DMS53 (cell line): ENCODE results near the gene CD247.

Experiments used
- DNase-seq: peaks from one replicate; lab custom pipeline; 2025; lab: John Stamatoyannopoulos, UW

CD247 gene

DNA sequence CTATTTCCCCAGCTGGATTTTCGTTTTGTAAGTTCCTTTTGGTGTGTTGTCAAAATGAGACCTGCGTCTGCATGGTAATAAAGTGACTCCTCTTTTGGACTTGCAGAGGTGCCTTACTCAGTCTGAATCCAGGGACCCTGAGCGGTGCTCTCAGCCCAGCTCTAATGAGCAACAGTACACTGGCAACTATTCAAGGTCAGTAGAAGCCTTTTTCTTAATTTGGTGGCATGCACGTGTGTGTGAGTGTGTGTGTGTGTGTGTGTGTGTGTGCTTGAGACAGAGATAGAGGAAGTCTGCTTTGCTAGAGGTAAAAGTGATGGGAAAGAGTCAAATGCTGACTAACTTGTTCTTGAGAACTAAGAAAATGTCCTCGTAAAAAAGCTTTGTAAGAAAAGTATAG is 105.4 kb downstream of the CD247 start:
- no peak for DNase-seq

- peak; percentile 49 for DNase-seq
Observed at GRCh38 chr1:167412072-167412471, 106.3 kb downstream of the CD247 start.

DNA sequence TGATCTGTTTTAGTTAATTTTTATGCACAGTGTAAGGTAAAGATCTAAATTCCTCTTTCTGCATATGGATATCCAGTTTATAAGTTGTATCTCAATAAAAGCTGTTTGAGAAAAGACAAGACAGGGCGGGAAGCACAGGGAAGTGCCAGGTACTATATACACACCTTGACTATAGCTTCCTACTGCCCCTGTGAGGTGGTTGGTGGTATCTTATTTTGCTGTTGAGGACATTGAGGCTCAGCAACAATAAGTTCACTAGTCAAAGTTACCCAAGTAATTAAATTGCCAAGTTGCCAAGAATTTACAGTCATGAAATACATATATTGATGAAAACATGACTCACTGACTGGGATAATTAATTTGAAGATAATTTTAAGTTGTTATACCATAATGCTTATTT is 109.1 kb downstream of the CD247 start:
- peak; percentile 40 for DNase-seq

- no peak for DNase-seq
Observed at GRCh38 chr1:167408355-167408754, 110.0 kb downstream of the CD247 start.

DNA sequence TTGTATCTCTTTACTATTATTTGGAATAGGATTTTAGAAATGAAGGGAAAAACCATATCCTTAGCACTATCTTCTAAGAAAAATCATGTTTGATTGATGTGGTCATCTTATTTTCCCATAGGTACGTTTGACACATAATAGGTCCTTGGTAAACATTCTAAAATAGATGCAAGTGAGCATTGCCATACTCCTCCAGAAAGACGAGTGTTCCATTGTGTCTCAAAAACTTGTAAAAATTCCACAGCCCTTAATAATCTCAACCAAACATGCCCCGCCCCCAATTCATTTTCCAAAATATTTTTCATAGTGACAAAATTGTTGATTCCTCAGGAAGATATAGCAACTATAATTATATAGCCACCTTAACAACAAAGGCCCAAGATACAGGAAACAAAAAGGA is 113.4 kb downstream of the CD247 start:
- no peak for DNase-seq

GRCh38 chr1:167404161-167404888 is 114.0 kb downstream of the CD247 start:
- no peak for DNase-seq

GRCh38 chr1:167401260-167401873 is 117.0 kb downstream of the CD247 start:
- DNase-seq, result peak; percentile 92

- no peak for DNase-seq
Observed at GRCh38 chr1:167400359-167400953, 117.9 kb downstream of the CD247 start.

GRCh38 chr1:167392200-167392696 is 126.1 kb downstream of the CD247 start:
- no peak for DNase-seq

DNA sequence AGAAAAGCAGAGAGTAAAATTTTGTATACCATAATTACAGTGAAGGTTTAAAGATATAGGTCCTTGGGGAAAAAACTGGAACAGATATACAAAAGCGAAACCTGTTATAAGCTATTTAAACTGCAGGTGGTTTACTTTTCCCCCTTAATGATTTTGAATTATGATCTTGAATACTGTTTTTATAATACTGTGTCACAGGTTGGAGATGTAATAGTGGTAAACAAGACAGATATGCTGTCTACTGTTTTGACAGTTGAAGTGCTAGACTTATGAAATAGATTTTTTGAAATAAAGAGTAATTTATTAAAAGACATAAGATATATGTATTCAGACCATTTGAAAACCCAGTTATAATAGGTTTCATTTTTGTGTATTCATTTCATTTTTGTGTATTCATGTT is 129.4 kb downstream of the CD247 start:
- no peak for DNase-seq

DNA sequence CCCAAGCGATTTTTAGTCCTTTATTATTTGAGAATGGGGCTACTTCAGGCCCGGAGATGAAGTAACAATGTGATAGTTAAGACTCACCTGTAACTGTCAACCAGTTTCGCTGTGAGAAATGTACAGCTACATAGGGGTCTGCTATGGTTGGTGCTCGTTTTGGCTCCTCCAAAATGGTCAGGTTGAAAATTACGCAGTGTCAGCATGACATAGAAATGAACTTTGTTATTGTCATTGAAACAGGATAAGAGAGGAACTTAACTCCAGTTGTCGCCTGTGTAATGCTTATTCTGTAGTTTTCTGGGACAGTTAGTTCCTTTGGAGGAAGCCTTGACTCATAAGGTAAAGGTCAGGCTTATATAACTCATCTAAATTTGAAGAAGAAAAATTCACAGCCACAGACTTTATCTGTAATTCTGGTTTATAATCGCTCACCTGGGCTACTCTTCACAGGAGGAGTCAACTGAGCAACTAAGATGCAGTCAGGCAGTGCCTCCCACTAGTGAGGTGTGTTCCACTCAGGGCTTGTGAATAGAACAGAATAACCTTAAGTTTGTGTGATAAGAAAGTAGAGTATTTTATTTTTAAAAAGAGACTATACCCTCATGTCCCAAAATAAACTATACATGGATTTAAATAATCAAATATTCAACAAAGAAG is 130.9 kb downstream of the CD247 start:
- no peak for DNase-seq
